K562 (cell line): ENCODE data around the gene ZNF124. TPM values are rescaled to one million over a fixed set of nuclear protein-coding genes. Genes with fewer than 3 reads are reported as not detected.

Source experiments
- AFF1 ChIP-seq, 2 experiments: fragments of 450-650 bp; IDR thresholded peaks; 2 replicates each; pipeline ENCODE4 v1.6.1; 2018; ENCODE audit warnings: mild to moderate bottlenecking in 2 of 2, low read depth in 1 of 2; ENCODE audit not compliant: partially characterized antibody in 2 of 2
- CBFB ChIP-seq: sonication (generic); formaldehyde crosslinking; IDR thresholded peaks from 2 replicates; pipeline ENCODE4 v1.4.0; 2020; ENCODE audit warnings: mild to moderate bottlenecking, missing genetic modification reagents
- CBX1 ChIP-seq: sonication (generic); IDR thresholded peaks from 2 replicates; pipeline ENCODE4 v1.6.1; 2016; ENCODE audit warnings: antibody characterized with exemption, low read depth, mild to moderate bottlenecking
- COPS2 ChIP-seq: fragments of 450-650 bp; conservative IDR thresholded peaks from 2 replicates; pipeline ENCODE4 v1.6.1; 2016; ENCODE audit warnings: mild to moderate bottlenecking, moderate library complexity
- CSDE1 ChIP-seq, 2 experiments: fragments of 450-650 bp; IDR thresholded peaks; 2 replicates each; pipeline ENCODE4 v1.6.1; 2016; ENCODE audit warnings: mild to moderate bottlenecking in 1 of 2
- HIVEP1 ChIP-seq: fragments of 250-450 bp; sonication (Bioruptor Pico); IDR thresholded peaks from 2 replicates; pipeline ENCODE4 v1.4.0; 2020; ENCODE audit warnings: mild to moderate bottlenecking
- MCM5 ChIP-seq: fragments of 450-650 bp; IDR thresholded peaks from 2 replicates; pipeline ENCODE4 v1.6.1; 2016; ENCODE audit warnings: low read depth
- NR1H2 ChIP-seq: sonication (generic); formaldehyde crosslinking; IDR thresholded peaks from 2 replicates; pipeline ENCODE4 v1.4.0; 2020; ENCODE audit warnings: mild to moderate bottlenecking, missing genetic modification reagents
- POLR2G ChIP-seq: fragments of 200-400 bp; formaldehyde crosslinking; IDR thresholded peaks from 2 replicates; pipeline ENCODE4 v1.6.1; 2017; ENCODE audit warnings: low read depth, mild to moderate bottlenecking, antibody characterized with exemption, low read length, moderate library complexity
- RHOXF2B ChIP-seq: fragments of 250-450 bp; sonication (Bioruptor Pico); conservative IDR thresholded peaks from 2 replicates; pipeline ENCODE4 v1.5.1; 2021
- TCF3 ChIP-seq: sonication (generic); formaldehyde crosslinking; IDR thresholded peaks from 2 replicates; pipeline ENCODE4 v1.4.0; 2020; ENCODE audit warnings: mild to moderate bottlenecking, missing genetic modification reagents
- TCF7L2 ChIP-seq: fragments of 150-350 bp; IDR thresholded peaks from 2 replicates; pipeline ENCODE4 v1.6.1; 2016; ENCODE audit warnings: low read depth, mild to moderate bottlenecking, low read length, moderate library complexity
- ZFP36 ChIP-seq: fragments of 150-350 bp; IDR thresholded peaks from 2 replicates; pipeline ENCODE4 v1.6.1; 2018; ENCODE audit warnings: low read length, low read depth; ENCODE audit not compliant: partially characterized antibody
- ZNF277 ChIP-seq: fragments of 250-450 bp; sonication (Bioruptor Pico); IDR thresholded peaks from 2 replicates; pipeline ENCODE4 v1.8.0; 2022; ENCODE audit warnings: inconsistent platforms, mild to moderate bottlenecking, moderate library complexity, borderline replicate concordance
- ZNF354B ChIP-seq: fragments of 250-450 bp; sonication (Bioruptor Pico); IDR thresholded peaks from 2 replicates; pipeline ENCODE4 v1.4.0; 2020
- ZNF740 ChIP-seq, 3 experiments: fragments of 200-800 bp in 1 of 3; sonication (Bioruptor generic) in 1 of 3; sonication (generic) in 1 of 3; formaldehyde crosslinking in 1 of 3; IDR thresholded peaks; 2 replicates each; pipeline versions ENCODE4 v1.6.1 to v1.8.0; 2016 to 2022; ENCODE audit warnings: mild to moderate bottlenecking in 2 of 3, missing compliant biosample characterization in 2 of 3, missing genetic modification characterization in 2 of 3, missing genetic modification reagents in 1 of 3
- polyA plus RNA-seq, 8 experiments: library from polyadenylated mRNA; depleted of rRNA in 4 of 8; stranded (reverse) in 5 of 8; unstranded in 3 of 8; fragments of >200 nt; fragmentation: Nextera tagmentation in 2 of 8; fragmentation: Illumina TruSeq in 1 of 8; extraction: Ambion mirVana in 2 of 8; extraction: Trizol in 1 of 8; gene quantifications; 2 replicates each; pipeline versions ENCODE4 v1.2.1 to v1.2.3, GENCODE V29; 2011 to 2014; ENCODE audit warnings: inconsistent platforms in 1 of 8, missing spikeins in 1 of 8
- total RNA-seq, 7 experiments: library from RNA; depleted of rRNA in 6 of 7; stranded (reverse); fragments of >200 nt in 6 of 7; fragmentation: Illumina TruSeq in 2 of 7; extraction: Trizol in 2 of 7; gene quantifications; 2 replicates each; pipeline versions ENCODE4 v1.2.1 to v1.2.3, GENCODE V29; 2011 to 2021; ENCODE audit warnings: low replicate concordance in 1 of 7
- TF ChIP-seq, protein P1 (sequence below): IDR thresholded peaks from 3 replicates; pipeline ENCODE4 v1.6.1; 2011; ENCODE audit warnings: borderline replicate concordance, mild to moderate bottlenecking; ENCODE audit not compliant: insufficient read length, insufficient read depth
- TF ChIP-seq, protein P2 (sequence below): fragments of 450-650 bp; formaldehyde crosslinking; IDR thresholded peaks from 2 replicates; pipeline ENCODE4 v1.4.0; 2020; ENCODE audit warnings: mild to moderate bottlenecking, moderate library complexity

ZNF124 gene
- total and polyA plus RNA-seq, 9 of the 15 experiments (the other 6 are each of a cell fraction or from before 2014, with no cell fraction given): 7.6 to 71.5 (median 20.2) TPM

GRCh38 chr1:247111700-247112478 is 59.9 kb downstream of the ZNF124 start (continued):
- TF ChIP-seq ZNF740 (CRISPR knock-in tag; IDR thresholded peaks at IDR 0.05) (peak; percentile 50; the same call in 1 of the 2 replicates), ZNF740 (tag; IDR thresholded peaks at IDR 0.05) (no peak), TCF7L2 (no peak), ZFP36 (no peak), MCM5 (no peak), POLR2G (peak; percentile 91), COPS2 (no peak), CBFB (CRISPR knock-in tag) (no peak), TCF3 (CRISPR knock-in tag) (0 out of 2 replicates have a peak, but pooled peaks have one; percentile 23), HIVEP1 (CRISPR knock-in tag) (no peak), ZNF277 (CRISPR knock-in tag) (no peak), RHOXF2B (no peak), ZNF354B (CRISPR knock-in tag) (no peak), NR1H2 (peak; percentile 31; the same call in 1 of the 2 replicates), AFF1 (IDR thresholded peaks at IDR 0.05; ENCODE audit: low read depth in 1 of 2, partially characterized antibody in 2 of 2) (no peak), CBX1 (peak; percentile 84; the same call in 1 of the 2 replicates), CSDE1 (IDR thresholded peaks at IDR 0.05) (no peak)
- TF ChIP-seq, protein P1, sequence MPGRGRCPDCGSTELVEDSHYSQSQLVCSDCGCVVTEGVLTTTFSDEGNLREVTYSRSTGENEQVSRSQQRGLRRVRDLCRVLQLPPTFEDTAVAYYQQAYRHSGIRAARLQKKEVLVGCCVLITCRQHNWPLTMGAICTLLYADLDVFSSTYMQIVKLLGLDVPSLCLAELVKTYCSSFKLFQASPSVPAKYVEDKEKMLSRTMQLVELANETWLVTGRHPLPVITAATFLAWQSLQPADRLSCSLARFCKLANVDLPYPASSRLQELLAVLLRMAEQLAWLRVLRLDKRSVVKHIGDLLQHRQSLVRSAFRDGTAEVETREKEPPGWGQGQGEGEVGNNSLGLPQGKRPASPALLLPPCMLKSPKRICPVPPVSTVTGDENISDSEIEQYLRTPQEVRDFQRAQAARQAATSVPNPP: no peak
- TF ChIP-seq, protein P2, sequence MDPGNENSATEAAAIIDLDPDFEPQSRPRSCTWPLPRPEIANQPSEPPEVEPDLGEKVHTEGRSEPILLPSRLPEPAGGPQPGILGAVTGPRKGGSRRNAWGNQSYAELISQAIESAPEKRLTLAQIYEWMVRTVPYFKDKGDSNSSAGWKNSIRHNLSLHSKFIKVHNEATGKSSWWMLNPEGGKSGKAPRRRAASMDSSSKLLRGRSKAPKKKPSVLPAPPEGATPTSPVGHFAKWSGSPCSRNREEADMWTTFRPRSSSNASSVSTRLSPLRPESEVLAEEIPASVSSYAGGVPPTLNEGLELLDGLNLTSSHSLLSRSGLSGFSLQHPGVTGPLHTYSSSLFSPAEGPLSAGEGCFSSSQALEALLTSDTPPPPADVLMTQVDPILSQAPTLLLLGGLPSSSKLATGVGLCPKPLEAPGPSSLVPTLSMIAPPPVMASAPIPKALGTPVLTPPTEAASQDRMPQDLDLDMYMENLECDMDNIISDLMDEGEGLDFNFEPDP (CRISPR knock-in tag): no peak
